GM23338 (cell line): ENCODE results near the gene ADPRH.

Experiments
- CREB1 ChIP-seq: fragments of 250-450 bp; sonication (Bioruptor Pico); IDR thresholded peaks from 2 replicates; pipeline ENCODE4 v1.5.0; 2020; ENCODE audit warnings: low read depth, mild to moderate bottlenecking, moderate library complexity
- EZH2 ChIP-seq: fragments of 200-600 bp; sonication (generic); IDR thresholded peaks from one replicate; pipeline ENCODE4 v1.8.0; 2017; ENCODE audit warnings: antibody characterized with exemption, mild to moderate bottlenecking, low read depth; ENCODE audit not compliant: unreplicated experiment
- EZH2phosphoT487 ChIP-seq: fragments of 200-600 bp; sonication (generic); IDR thresholded peaks from one replicate; pipeline ENCODE4 v1.8.1; 2018; ENCODE audit warnings: antibody characterized with exemption; ENCODE audit not compliant: unreplicated experiment
- JUNB ChIP-seq: IDR thresholded peaks from one replicate; pipeline ENCODE4 v1.6.1; 2016; ENCODE audit warnings: antibody characterized with exemption; ENCODE audit not compliant: unreplicated experiment
- POLR2AphosphoS5 ChIP-seq: IDR thresholded peaks from 2 replicates; pipeline ENCODE4 v1.6.1; 2016; ENCODE audit warnings: antibody characterized with exemption, low read depth
- STAT1 ChIP-seq: IDR thresholded peaks from one replicate; pipeline ENCODE4 v1.6.1; 2016; ENCODE audit warnings: antibody characterized with exemption; ENCODE audit not compliant: unreplicated experiment
- ZNF114 ChIP-seq: fragments of 250-450 bp; sonication (Bioruptor Pico); IDR thresholded peaks from 2 replicates; pipeline ENCODE4 v1.5.0; 2020; ENCODE audit warnings: mild to moderate bottlenecking, moderate library complexity
- ZNF331 ChIP-seq: fragments of 250-450 bp; sonication (Bioruptor Pico); IDR thresholded peaks from 2 replicates; pipeline ENCODE4 v1.5.0; 2020; ENCODE audit warnings: low read depth, mild to moderate bottlenecking, moderate library complexity
- TF ChIP-seq, protein P1 (sequence below), 2 experiments: fragments of 200-600 bp in 1 of 2; sonication (generic) in 1 of 2; conservative IDR thresholded peaks; 2 replicates each; pipeline versions ENCODE4 v1.5.1 to v1.6.1; 2016 to 2017; ENCODE audit warnings: antibody characterized with exemption in 2 of 2, low read depth in 2 of 2, mild to moderate bottlenecking in 2 of 2, moderate library complexity in 1 of 2
- TF ChIP-seq, protein P2 (sequence below): IDR thresholded peaks from one replicate; pipeline ENCODE4 v1.6.1; 2018; ENCODE audit warnings: antibody characterized with exemption; ENCODE audit not compliant: unreplicated experiment
- TF ChIP-seq, protein P3 (sequence below): fragments of 250-450 bp; sonication (Bioruptor Pico); IDR thresholded peaks from 2 replicates; pipeline ENCODE4 v1.5.0; 2020; ENCODE audit warnings: mild to moderate bottlenecking, moderate library complexity

DNA sequence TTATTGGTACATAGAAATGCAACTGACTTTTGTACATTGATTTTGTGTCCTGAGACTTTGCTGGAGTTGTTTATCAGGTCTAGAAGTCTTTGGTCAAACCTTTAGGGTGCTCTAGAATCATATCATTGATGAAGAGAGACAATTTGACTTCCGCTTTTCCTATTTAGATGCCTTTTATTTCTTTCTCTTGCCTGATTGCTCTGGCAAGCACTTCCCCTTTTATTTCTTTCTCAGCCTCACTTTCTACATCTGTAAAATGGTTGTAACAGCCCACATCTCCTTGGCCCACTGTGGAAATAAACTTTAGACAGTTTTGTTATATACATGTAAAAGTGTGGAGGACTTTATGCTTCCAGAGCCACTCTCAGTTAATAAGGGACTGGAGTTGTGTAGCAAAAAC, 32.4 kb downstream of the ADPRH start:
- TF ChIP-seq, protein P1, sequence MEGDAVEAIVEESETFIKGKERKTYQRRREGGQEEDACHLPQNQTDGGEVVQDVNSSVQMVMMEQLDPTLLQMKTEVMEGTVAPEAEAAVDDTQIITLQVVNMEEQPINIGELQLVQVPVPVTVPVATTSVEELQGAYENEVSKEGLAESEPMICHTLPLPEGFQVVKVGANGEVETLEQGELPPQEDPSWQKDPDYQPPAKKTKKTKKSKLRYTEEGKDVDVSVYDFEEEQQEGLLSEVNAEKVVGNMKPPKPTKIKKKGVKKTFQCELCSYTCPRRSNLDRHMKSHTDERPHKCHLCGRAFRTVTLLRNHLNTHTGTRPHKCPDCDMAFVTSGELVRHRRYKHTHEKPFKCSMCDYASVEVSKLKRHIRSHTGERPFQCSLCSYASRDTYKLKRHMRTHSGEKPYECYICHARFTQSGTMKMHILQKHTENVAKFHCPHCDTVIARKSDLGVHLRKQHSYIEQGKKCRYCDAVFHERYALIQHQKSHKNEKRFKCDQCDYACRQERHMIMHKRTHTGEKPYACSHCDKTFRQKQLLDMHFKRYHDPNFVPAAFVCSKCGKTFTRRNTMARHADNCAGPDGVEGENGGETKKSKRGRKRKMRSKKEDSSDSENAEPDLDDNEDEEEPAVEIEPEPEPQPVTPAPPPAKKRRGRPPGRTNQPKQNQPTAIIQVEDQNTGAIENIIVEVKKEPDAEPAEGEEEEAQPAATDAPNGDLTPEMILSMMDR (conservative IDR thresholded peaks at IDR 0.05; ENCODE audit: low read depth in 2 of 2): no peak
- TF ChIP-seq EZH2phosphoT487: no peak
- no peak for TF ChIP-seq POLR2AphosphoS5
- TF ChIP-seq JUNB: no peak
- TF ChIP-seq CREB1 (CRISPR knock-in tag): no peak
- TF ChIP-seq, protein P2, sequence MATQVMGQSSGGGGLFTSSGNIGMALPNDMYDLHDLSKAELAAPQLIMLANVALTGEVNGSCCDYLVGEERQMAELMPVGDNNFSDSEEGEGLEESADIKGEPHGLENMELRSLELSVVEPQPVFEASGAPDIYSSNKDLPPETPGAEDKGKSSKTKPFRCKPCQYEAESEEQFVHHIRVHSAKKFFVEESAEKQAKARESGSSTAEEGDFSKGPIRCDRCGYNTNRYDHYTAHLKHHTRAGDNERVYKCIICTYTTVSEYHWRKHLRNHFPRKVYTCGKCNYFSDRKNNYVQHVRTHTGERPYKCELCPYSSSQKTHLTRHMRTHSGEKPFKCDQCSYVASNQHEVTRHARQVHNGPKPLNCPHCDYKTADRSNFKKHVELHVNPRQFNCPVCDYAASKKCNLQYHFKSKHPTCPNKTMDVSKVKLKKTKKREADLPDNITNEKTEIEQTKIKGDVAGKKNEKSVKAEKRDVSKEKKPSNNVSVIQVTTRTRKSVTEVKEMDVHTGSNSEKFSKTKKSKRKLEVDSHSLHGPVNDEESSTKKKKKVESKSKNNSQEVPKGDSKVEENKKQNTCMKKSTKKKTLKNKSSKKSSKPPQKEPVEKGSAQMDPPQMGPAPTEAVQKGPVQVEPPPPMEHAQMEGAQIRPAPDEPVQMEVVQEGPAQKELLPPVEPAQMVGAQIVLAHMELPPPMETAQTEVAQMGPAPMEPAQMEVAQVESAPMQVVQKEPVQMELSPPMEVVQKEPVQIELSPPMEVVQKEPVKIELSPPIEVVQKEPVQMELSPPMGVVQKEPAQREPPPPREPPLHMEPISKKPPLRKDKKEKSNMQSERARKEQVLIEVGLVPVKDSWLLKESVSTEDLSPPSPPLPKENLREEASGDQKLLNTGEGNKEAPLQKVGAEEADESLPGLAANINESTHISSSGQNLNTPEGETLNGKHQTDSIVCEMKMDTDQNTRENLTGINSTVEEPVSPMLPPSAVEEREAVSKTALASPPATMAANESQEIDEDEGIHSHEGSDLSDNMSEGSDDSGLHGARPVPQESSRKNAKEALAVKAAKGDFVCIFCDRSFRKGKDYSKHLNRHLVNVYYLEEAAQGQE: no peak
- TF ChIP-seq EZH2: no peak
- TF ChIP-seq ZNF114: no peak
- TF ChIP-seq, protein P3, sequence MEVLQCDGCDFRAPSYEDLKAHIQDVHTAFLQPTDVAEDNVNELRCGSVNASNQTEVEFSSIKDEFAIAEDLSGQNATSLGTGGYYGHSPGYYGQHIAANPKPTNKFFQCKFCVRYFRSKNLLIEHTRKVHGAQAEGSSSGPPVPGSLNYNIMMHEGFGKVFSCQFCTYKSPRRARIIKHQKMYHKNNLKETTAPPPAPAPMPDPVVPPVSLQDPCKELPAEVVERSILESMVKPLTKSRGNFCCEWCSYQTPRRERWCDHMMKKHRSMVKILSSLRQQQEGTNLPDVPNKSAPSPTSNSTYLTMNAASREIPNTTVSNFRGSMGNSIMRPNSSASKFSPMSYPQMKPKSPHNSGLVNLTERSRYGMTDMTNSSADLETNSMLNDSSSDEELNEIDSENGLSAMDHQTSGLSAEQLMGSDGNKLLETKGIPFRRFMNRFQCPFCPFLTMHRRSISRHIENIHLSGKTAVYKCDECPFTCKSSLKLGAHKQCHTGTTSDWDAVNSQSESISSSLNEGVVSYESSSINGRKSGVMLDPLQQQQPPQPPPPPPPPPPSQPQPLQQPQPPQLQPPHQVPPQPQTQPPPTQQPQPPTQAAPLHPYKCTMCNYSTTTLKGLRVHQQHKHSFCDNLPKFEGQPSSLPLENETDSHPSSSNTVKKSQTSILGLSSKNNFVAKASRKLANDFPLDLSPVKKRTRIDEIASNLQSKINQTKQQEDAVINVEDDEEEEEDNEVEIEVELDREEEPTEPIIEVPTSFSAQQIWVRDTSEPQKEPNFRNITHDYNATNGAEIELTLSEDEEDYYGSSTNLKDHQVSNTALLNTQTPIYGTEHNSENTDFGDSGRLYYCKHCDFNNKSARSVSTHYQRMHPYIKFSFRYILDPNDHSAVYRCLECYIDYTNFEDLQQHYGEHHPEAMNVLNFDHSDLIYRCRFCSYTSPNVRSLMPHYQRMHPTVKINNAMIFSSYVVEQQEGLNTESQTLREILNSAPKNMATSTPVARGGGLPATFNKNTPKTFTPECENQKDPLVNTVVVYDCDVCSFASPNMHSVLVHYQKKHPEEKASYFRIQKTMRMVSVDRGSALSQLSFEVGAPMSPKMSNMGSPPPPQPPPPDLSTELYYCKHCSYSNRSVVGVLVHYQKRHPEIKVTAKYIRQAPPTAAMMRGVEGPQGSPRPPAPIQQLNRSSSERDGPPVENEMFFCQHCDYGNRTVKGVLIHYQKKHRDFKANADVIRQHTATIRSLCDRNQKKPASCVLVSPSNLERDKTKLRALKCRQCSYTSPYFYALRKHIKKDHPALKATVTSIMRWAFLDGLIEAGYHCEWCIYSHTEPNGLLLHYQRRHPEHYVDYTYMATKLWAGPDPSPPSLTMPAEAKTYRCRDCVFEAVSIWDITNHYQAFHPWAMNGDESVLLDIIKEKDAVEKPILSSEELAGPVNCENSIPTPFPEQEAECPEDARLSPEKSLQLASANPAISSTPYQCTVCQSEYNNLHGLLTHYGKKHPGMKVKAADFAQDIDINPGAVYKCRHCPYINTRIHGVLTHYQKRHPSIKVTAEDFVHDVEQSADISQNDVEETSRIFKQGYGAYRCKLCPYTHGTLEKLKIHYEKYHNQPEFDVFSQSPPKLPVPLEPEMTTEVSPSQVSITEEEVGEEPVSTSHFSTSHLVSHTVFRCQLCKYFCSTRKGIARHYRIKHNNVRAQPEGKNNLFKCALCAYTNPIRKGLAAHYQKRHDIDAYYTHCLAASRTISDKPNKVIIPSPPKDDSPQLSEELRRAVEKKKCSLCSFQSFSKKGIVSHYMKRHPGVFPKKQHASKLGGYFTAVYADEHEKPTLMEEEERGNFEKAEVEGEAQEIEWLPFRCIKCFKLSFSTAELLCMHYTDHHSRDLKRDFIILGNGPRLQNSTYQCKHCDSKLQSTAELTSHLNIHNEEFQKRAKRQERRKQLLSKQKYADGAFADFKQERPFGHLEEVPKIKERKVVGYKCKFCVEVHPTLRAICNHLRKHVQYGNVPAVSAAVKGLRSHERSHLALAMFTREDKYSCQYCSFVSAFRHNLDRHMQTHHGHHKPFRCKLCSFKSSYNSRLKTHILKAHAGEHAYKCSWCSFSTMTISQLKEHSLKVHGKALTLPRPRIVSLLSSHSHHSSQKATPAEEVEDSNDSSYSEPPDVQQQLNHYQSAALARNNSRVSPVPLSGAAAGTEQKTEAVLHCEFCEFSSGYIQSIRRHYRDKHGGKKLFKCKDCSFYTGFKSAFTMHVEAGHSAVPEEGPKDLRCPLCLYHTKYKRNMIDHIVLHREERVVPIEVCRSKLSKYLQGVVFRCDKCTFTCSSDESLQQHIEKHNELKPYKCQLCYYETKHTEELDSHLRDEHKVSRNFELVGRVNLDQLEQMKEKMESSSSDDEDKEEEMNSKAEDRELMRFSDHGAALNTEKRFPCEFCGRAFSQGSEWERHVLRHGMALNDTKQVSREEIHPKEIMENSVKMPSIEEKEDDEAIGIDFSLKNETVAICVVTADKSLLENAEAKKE: no peak
- no peak for TF ChIP-seq STAT1
- no peak for TF ChIP-seq ZNF331 (CRISPR knock-in tag)
